Gastroesophageal sphincter (tissue), 3 donors: Measurements from ENCODE around the gene PDCD4.

Source experiments
- CTCF ChIP-seq, 4 experiments: fragments of 200-600 bp in 2 of 4; fragments of 450-650 bp in 2 of 4; sonication (generic) in 1 of 4; IDR thresholded peaks; one replicate each; pipeline ENCODE4 v1.5.1; 2017 to 2019; ENCODE audit warnings: antibody characterized with exemption in 4 of 4, mild to moderate bottlenecking in 2 of 4, moderate library complexity in 2 of 4
- POLR2A ChIP-seq, 2 donors: fragments of 450-650 bp; IDR thresholded peaks; one replicate each; pipeline ENCODE4 v1.6.1; 2017; ENCODE audit warnings: antibody characterized with exemption in 2 of 2, mild to moderate bottlenecking in 2 of 2, moderate library complexity in 1 of 2
- POLR2AphosphoS5 ChIP-seq: sonication (generic); formaldehyde crosslinking; IDR thresholded peaks from one replicate; pipeline ENCODE4 v1.6.1; 2017; ENCODE audit warnings: antibody characterized with exemption

GRCh38 chr10:110841767-110842267, 29.9 kb upstream of the PDCD4 start:
- TF ChIP-seq POLR2AphosphoS5 (no peak), CTCF (IDR thresholded peaks at IDR 0.05) (no peak), POLR2A (IDR thresholded peaks at IDR 0.05) (no peak)
